NCI-H2227 (cell line): Measurements from ENCODE around the gene LSR.
"Not testable (repeated sequence)": the region's sequence is repeated elsewhere in the genome, so short reads cannot be mapped to it uniquely, and the experiment has no call there.

Source experiments
- DNase-seq: peaks from one replicate; lab custom pipeline; 2025; ENCODE audit not compliant: unreplicated experiment; lab: John Stamatoyannopoulos, UW

Gene LSR

DNA sequence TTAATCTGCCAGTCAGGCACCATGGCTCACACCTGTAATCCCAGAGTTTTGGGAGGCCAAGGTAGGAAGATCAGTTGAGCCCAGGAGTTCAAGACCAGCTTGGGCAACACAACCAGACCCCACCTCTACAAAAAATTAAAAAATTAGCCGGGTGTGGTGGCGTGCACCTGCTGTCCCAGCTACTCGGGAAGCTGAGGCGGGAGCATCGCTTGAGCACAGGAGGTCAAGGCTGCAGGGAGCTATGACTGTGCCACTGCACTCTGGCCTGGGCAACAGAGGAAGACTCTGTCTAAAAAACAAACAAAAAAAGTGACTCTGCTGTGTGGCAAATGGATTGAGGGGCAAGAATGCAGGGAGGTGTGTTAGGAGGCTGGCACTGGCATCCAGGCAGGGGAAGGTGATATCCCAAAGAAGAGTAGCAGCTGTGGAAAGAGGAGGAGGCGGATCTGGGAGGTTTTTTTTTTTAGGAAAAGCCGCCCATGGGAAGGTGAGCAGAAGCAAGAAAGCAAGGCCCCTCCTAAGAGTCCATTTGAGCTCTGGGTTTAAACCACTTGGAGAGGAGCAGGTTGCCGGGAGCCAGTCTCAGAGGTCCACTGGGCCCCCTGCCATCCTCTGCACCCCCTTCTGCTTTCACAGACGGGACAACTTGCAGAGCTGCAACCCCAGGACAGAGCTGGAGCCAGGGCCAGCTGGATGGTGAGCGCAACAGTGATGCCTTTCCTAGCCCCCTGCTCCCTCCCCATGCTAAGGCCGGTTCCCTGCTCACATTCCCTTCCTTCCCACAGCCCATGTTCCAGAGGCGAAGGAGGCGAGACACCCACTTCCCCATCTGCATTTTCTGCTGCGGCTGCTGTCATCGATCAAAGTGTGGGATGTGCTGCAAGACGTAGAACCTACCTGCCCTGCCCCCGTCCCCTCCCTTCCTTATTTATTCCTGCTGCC lies 35.6 kb downstream of the LSR start:
- DNase-seq, result no peak

DNA sequence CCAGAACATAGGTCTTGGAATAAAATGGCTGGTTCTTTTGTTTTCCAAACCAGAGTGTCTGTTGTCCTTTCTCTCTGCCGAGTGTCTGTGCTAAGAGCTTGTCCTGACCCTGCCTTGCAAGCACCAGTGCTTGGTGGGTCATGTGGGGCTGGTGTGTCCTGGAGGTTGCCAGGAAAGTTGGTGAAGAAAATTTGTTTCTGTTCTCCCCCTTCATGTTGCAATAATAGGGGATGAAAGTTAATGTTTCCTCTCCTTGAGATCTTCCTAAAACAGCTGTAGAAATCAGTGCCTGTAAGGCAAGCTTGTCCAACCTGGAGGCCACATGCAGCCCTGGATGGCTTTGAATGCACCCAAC lies 36.3 kb downstream of the LSR start:
- DNase-seq, result no peak

DNA sequence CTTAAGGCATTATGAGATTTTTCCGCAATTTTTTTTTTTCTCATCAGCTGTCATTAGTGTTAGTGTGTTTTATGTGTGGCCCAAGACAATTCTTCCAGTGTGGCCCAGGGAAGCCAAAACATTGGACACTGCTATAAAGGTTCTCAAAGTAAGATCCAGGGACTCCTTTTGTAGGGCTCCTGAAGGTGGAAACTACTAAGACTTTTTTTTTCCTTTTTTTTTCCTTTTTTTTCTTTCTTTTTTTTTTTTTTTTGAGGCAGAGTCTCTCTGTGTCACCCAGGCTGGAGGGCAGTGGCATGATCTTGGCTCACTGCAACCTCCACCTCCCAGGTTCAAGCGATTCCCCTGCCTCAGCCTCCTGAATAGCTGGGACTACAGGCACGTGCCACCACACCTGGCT lies 36.7 kb downstream of the LSR start:
- not testable (repeated sequence) for DNase-seq

DNA sequence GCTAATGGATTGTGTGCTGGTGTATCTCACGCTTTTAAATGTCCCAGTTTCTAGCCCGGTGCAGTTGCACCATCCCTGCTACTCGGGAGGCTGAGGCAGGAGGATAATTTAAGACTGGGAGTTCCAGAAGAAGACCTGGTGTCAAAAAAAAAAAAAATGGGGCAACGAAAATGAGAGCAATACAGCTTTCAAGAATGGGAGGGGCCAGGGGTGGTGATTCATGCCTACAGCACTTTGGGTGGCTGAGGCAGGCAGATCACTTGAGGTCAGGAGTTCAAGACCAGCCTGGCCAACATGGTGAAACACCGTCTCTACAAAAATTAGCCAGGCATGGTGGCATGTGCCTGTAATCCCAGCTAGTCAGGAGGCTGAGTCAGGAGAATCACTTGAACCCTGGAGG lies 37.3 kb downstream of the LSR start:
- not testable (repeated sequence) for DNase-seq

DNA sequence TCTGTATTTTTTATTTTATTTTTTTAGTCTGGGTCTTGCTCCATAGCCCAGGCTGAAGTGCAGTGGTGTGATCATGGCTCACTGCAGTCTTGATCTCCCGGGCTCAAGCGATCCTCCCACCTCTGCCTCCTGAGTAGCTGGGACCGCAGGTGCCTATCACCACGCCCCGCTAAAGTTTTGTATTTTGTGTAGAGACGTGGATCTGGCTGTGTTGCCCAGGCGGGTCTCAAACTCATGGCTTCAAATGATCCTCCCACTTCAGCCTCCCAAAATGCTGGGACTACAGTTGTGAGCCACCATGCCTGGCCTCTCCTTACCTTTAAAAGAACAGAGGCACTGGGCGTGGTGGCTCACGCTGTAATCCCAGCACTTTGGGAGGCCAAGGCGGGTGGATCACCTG lies 38.9 kb downstream of the LSR start:
- no peak for DNase-seq

DNA sequence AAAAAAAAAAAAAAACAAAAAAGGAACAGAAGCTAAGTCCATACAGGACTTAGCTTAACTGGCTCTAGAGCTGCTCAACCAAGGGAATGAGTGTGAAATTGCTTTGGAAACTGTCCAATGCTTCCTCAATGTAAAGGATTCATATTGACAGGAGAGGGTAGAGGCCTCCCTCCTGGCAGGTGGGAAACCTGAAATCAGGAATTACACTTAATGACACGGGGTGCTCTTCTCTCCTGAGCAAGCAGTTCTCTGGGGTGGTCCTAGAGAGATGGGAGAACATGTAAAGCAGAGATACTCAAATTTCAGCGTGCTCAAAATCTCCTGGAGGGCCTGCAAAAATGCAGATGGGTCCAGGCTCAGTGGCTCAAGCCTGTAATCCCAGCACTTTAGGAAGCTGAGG lies 39.5 kb downstream of the LSR start:
- DNase-seq, result no peak

DNA sequence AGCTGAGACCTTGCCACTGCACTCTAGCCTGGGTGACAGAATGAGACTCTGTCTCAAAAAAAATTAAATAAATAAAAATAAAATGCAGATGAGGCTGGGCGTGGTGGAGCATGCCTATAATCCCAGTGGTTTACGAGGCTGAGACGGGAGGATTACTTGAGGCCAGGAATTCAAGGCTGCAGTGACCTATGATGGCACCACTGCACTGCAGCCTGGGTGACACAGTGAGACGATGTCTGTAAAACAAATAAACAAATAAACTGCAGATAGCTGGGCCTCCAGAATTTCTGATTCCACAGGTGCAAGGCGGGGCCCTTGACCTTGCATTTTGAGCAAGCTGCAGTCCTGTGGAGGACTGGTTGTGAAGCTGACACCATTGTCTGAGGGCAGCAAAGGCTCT lies 40.1 kb downstream of the LSR start:
- DNase-seq, result no peak

DNA sequence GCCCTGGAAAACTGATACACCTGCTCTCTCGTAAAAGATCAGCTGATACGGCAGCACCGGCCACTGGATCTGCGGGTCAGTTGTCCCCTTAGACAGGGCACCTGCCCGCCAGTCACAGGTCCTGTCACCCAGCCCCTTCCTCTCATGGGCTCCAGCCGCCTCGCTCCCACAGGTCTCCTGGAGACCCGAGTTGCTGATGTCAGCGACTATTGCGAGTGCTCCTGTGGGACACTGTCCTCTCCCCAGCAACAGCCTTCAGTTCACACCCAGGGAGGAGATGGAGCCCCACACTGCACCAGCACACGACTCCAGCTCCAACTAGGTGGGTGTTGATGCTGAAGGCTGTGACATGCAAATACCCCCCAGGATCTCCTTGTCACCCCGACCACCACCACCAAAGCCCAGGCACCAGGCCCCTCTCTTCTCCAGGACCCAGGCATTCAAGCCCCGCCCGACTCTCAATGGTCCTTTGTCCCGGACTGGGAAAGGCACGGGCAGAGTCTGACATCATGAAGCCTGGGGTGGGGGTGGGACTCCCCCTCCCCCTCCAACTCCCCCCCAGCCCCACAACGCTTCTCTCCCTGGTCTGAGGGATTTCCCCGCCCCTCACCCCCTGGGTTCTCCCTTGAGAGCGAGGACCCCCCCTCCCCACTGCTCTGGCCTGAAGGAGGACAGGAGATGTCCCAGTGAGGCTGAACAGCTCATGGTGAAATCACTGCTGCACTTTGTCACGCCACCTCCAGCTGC lies 41.8 kb downstream of the LSR start:
- no peak for DNase-seq

DNA sequence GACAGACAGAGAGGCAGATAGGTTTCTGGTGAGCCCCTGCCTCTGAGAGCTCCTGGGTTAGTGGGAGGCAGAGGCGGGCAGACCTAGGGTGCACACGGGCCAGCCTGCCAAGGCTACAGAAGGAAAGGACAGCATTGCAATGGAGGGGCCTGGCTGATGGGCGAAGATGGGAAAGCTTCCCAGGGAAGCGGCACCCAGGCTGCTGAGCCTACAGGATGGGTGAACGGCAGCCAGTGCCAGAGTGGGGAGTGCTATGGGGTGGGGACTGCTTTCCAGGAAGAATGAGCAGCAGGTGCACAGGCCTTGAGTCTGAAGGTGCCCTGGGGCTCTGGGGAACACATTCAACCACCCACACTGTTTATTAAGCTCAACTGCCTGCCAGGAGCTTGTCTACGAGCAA lies 42.5 kb downstream of the LSR start:
- no peak for DNase-seq

DNA sequence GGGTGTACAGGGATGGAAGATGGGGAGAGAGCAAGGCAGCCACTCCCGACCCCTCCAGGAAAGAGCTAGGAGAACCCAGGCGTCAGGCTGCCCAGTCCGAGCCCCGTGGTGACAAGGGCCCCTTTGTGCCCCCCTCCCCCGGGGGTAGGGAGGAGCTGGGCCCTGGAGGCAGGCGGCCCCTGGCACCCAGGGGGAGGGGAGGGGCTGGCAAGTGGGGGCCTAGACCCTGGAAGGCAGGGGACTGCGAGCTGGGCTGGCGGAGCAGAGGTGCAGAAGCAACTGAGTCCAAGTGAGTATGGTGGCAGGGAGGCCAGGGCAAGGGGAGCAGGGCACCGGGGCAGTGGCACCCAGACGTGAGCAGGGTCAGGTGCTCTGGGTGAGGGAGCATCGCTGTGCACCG lies 43.1 kb downstream of the LSR start, which contains the start of gene MAG:
Gene MAG (plus strand): TSS at position 246 of the 400 bp plus-strand sequence. CDS start 3,248 bp downstream, outside the sequence.
- no peak for DNase-seq

DNA sequence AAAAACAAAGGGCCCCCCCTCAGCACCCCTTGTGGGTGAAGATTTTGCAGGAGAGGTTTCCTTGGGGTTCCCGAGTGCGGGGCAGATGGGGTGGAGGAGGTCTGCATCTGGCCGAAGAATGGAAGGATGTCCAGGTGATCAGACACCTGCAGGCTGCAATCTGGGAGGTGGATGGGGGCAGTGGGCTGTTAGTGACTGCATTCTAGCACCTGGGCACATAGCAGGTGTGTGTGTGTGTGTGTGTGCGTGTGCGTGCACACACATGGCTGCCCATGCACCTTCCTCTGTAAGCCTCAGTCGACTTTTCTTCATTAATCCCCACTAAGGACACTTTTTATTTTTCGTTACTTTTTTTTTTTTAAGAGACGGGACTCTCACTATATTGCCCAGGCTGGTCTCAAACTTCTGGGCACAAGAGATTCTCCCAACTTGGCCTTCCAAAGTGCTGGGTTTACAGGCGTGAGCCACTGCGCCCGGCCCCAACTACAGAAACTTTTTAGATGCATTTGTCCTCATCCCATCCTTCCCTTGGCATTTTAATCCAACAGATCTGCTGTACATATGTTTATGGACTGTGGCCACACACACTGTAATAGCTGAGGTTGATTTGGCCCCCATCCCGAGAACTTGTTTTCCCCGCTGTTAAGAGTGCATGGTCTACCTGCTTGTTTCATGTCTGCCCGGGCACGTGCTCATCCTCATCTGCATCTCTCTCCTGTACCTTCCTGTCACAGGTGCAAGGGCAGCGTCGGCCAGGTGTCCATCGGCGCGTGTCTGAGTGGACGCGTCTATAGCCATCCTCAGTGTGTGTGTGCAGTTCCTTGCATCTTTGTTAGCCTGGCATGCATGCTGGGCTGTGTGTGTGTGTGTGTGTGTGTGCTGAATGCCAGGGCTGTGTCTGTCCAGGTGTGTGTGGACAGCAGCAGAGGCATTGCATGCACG lies 43.9 kb downstream of the LSR start:
- peak; percentile 72 for DNase-seq

DNA sequence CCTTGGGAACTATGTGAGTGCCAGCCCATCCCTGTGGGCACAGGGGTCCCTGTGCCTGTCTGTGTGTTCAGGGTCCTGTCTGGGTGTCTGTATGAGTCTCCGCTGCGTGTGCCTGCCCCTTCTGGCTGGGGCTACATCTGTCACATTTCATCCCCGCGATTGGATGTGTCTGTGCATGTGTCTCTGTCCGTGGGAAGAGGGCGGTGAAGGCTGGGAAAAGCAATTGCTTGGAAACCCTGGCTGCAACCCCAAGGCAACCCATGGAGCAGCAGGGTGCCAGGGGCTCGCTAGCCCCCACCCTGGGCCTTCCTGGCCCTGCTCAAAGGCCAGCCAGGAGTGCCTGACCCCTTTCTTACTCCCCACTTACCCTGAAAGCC lies 44.5 kb downstream of the LSR start:
- no peak for DNase-seq

DNA sequence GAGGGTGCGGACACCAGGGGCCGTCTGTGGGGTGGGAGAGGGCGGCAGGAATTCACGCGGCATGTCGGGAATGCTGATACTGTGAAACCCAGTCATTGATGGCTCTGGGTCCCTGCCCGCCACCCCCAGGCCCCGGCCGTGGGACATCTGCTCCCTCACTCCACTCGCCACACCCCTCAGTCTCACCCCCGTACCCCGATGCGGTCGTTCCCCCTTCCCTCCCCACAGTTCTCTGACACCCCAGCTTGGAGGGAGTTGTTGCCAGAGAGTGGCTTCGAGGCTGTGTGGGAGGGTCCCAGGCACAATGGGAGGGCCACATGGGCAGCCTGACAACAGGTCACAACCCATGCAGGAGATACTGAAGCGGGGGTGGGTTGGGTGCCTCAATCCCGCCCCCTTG lies 45.0 kb downstream of the LSR start:
- DNase-seq, result no peak

DNA sequence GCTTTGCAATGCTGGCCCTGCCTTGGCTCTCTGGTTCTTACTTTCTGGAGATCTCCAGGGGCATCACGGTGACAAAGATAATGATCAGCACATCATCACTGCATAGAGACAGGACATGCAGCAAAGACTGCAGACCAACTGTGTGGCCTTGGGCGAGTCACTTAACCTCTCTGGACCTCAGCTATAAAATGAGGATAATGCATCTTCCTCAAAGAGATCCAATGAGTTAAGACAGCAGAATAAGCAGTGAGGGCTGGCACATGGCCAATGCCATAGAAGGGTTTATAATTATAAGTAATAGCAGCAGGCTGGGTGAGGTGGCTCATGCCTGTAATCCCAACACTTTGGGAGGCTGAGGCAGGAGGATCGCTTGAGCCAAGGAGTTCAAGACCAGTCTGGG lies 45.5 kb downstream of the LSR start:
- peak; percentile 60 for DNase-seq

DNA sequence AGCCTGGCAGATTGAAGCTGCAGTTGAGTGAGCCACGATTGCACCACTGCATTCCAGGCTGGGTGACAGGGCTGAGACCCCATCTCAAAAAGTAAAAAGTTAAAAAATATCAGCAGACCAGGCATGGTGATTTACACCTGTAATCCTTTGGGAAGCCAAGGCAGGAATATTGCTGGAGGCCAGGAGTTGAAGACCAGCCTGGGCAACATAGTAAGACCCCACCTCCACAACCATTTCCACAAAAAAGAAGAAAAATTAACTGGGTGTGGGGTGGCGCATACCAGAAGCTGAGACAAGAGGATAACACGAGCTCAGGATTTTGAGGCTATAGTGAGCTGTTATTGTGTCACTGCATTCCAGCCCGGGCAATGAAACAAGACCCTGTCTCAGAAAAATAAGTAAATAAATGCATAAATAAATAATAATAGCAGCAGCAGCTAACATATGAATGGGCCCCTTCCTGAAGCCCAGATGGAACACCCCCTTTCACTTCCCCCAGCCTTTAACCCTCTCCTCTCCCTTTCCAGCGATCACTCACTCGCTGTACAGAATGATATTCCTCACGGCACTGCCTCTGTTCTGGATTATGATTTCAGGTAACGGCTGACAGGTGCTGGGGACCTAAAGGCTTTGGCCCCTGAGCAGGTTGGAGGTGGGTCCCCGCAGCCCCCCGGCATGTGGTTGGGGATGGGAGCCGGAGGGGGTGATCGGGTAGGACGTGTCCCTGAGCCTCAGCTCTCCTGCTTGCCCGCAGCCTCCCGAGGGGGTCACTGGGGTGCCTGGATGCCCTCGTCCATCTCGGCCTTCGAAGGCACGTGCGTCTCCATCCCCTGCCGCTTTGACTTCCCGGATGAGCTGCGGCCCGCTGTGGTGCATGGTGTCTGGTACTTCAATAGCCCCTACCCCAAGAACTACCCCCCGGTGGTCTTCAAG lies 46.3 kb downstream of the LSR start:
- DNase-seq, result no peak

DNA sequence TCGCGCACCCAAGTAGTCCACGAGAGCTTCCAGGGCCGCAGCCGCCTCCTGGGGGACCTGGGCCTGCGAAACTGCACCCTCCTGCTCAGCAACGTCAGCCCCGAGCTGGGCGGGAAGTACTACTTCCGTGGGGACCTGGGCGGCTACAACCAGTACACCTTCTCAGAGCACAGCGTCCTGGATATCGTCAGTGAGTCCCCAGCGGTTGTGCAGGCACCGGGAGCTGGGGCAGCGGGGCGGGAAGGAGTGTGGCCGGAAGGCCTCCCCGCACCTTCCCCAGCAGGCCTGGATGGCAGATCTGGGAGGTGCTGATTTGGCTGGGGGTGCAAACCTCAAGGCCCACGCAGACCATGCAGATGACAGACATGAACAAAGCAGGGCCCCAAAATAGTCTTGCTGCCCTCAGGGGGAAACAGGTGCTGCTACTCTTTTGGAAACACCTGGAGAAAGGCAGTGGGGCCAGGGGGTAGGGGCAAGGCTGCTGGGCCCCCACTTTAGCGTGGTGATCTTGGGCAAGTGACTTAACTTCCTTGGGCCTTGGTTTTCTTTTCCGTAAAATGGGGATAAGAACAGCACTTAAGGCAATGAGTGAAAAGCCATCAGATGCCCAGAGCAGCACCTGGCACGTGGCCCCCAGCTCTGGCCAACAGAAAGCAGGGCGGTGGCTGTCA lies 47.1 kb downstream of the LSR start:
- no peak for DNase-seq

DNA sequence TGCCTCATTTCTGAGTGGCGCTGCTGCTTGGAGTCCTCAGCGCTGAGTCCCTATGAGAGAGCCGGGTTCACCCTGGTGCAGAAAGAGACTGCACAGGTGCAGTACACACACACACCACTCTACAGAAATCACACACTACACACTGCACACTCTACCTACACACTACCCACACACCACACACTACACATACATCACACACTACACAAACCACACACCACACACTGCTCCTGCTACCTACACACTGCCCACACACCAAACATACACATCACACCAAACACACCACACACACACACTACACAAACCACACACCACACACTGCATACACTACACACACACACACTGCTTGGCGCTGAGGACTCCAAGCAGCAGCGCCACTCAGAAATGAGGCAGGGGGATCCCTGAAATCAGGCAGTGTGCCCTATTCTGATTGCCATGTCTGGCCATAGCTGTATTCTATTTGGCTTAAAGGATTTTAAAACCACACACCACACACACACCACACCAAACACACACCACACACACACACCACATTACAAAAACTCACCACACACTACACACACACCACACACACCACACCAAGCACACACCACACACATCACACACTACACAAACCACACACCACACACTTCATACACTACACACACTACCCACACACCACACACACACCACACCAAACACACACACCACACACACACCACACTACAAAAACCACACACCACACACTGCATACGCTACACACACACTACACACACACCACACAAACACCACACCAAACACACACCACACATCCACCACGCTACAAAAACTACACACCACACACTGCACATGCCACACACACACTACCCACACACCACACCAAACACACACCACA lies 48.1 kb downstream of the LSR start:
- no peak for DNase-seq

DNA sequence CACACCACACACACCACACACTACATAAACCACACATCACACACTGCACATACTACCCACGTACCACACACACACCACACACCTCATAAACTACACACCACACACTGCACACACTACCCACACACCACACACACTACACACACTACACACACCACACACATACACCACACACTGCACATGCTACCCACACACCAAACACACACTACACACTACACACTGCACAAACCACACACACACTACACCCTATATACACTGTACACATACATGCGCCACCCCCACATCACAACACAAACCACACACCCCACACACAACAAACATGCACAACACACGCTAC lies 48.7 kb downstream of the LSR start:
- DNase-seq, result no peak

DNA sequence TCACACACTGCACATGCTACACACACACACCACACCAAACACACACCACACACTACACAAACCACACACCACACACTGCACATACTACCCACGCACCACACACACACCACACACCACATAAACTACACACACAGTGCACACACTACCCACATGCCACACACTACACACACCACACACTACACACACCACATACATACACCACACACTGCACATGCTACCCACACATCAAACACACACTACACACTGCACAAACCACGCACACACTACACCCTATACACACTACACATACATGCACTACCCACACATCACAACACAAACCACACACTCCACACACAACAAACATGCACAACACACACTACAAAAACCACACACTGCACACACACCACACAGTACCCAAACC lies 49.1 kb downstream of the LSR start:
- no peak for DNase-seq
